CD14-positive monocyte (primary cell): ENCODE measurements around the gene CEP44. TPM values are rescaled to one million over a fixed set of nuclear protein-coding genes. Genes with fewer than 3 reads are reported as not detected.

Experiments
- DNase-seq, 3 donors: peaks; one replicate each; pipeline ENCODE4 v3.0.0-alpha.2; 2011 to 2022
- H2AFZ ChIP-seq: 2 replicates; pipeline ENCODE4 v1.6.0; 2012; ENCODE audit warnings: mild to moderate bottlenecking, low read depth, low read length, inconsistent platforms; ENCODE audit not compliant: insufficient read depth, poor library complexity, severe bottlenecking
- H3K27ac ChIP-seq, 2 donors: 1 replicate in 1 of 2; 2 replicates in 1 of 2; pipeline ENCODE4 v1.5.1; 2012 to 2013; ENCODE audit warnings: low read length in 2 of 2, control low read depth in 1 of 2, inconsistent platforms in 1 of 2, low read depth in 1 of 2, mild to moderate bottlenecking in 1 of 2
- H3K27me3 ChIP-seq, 2 donors: one replicate each; pipeline versions ENCODE4 v1.6.0 to v1.6.1; 2011 to 2013; ENCODE audit warnings: low read length in 2 of 2; ENCODE audit not compliant: control insufficient read depth in 2 of 2, insufficient read depth in 2 of 2
- H3K36me3 ChIP-seq, 2 donors: replicated peaks in 1 of 2; 1 replicate in 1 of 2; 2 replicates in 1 of 2; pipeline versions ENCODE4 v1.5.1 to v1.6.1; 2012 to 2013; ENCODE audit warnings: low read length in 2 of 2, control low read depth in 1 of 2, inconsistent platforms in 1 of 2, mild to moderate bottlenecking in 1 of 2; ENCODE audit not compliant: insufficient read depth in 2 of 2, control insufficient read depth in 1 of 2
- H3K4me1 ChIP-seq, 2 donors: 1 replicate in 1 of 2; 2 replicates in 1 of 2; pipeline versions ENCODE4 v1.5.1 to v1.6.1; 2012 to 2013; ENCODE audit warnings: low read length in 2 of 2, control low read depth in 1 of 2, inconsistent platforms in 1 of 2, mild to moderate bottlenecking in 1 of 2, moderate library complexity in 1 of 2; ENCODE audit not compliant: insufficient read depth in 2 of 2, control insufficient read depth in 1 of 2
- H3K4me2 ChIP-seq: replicated peaks from 2 replicates; pipeline ENCODE3; 2012; ENCODE audit warnings: low read length, moderate library complexity, mild to moderate bottlenecking; ENCODE audit not compliant: poor library complexity, severe bottlenecking; ENCODE audit errors: extremely low read depth
- H3K4me3 ChIP-seq, 3 experiments: fragments of 200-600 bp in 1 of 3; sonication (generic) in 1 of 3; replicated peaks in 1 of 3; 1 replicate in 2 of 3; 2 replicates in 1 of 3; pipeline ENCODE4 v1.5.1; 2011 to 2013; ENCODE audit warnings: low read length in 3 of 3, mild to moderate bottlenecking in 3 of 3, control low read depth in 2 of 3, low read depth in 2 of 3, inconsistent platforms in 1 of 3, moderate library complexity in 1 of 3
- H3K79me2 ChIP-seq: 2 replicates; pipeline ENCODE4 v1.6.0; 2012; ENCODE audit warnings: mild to moderate bottlenecking, control low read depth, inconsistent platforms, low read length, moderate library complexity; ENCODE audit not compliant: insufficient read depth
- H3K9ac ChIP-seq: 2 replicates; pipeline ENCODE4 v1.6.0; 2017; ENCODE audit warnings: low read length, mild to moderate bottlenecking; ENCODE audit not compliant: insufficient read depth, poor library complexity, severe bottlenecking
- H3K9me3 ChIP-seq, 2 donors: replicated peaks in 1 of 2; 1 replicate in 1 of 2; 2 replicates in 1 of 2; pipeline versions ENCODE4 v1.5.1 to v1.6.1; 2012 to 2013; ENCODE audit warnings: low read length in 2 of 2, control low read depth in 1 of 2; ENCODE audit not compliant: control insufficient read depth in 1 of 2, insufficient read depth in 1 of 2
- H4K20me1 ChIP-seq: 2 replicates; pipeline ENCODE4 v1.6.0; 2012; ENCODE audit warnings: mild to moderate bottlenecking, low read length, control low read depth, moderate library complexity; ENCODE audit not compliant: insufficient read depth
- H3K27ac Mint-ChIP-seq, 7 donors: one replicate each; pipeline ENCODE4 v1.8.0; 2020; ENCODE audit warnings: mild to moderate bottlenecking in 7 of 7, mixed read lengths in 7 of 7, moderate library complexity in 6 of 7, inconsistent platforms in 2 of 7
- H3K27me3 Mint-ChIP-seq, 3 donors: one replicate each; pipeline ENCODE4 v1.8.0; 2021 to 2022; ENCODE audit warnings: low read depth in 3 of 3, mild to moderate bottlenecking in 3 of 3, mixed read lengths in 3 of 3, moderate library complexity in 3 of 3, inconsistent platforms in 1 of 3
- H3K36me3 Mint-ChIP-seq, 2 donors: one replicate each; pipeline ENCODE4 v1.8.0; 2020; ENCODE audit warnings: mixed read lengths in 2 of 2, inconsistent platforms in 1 of 2, mild to moderate bottlenecking in 1 of 2
- H3K4me1 Mint-ChIP-seq: one replicate; pipeline ENCODE4 v1.8.0; 2020; ENCODE audit warnings: mild to moderate bottlenecking, mixed read lengths
- H3K4me3 Mint-ChIP-seq, 2 donors: one replicate each; pipeline ENCODE4 v1.8.0; 2020; ENCODE audit warnings: mild to moderate bottlenecking in 2 of 2, mixed read lengths in 2 of 2, moderate library complexity in 1 of 2
- H3K9me3 Mint-ChIP-seq, 7 donors: one replicate each; pipeline ENCODE4 v1.8.0; 2020 to 2022; ENCODE audit warnings: mixed read lengths in 7 of 7, mild to moderate bottlenecking in 6 of 7, moderate library complexity in 6 of 7, inconsistent platforms in 2 of 7
- WGBS: methylation state at CpG from one replicate; pipeline ENCODE4 v1.1.5; 2013; ENCODE audit warnings: missing lambda C conversion rate; ENCODE audit not compliant: insufficient coverage; 5-methylcytosine and 5-hydroxymethylcytosine counted together
- intact Hi-C, 2 donors: fragments of 100-400 bp; cut with micrococcal nuclease; formaldehyde crosslinking; loops; one replicate each; pipeline versions ENCODE4 v1.15.0 to v1.15.1; 2023
- polyA plus RNA-seq, 3 donors: library from polyadenylated mRNA; depleted of rRNA in 1 of 3; unstranded in 2 of 3; stranded (reverse) in 1 of 3; fragments of 300-500 nt in 2 of 3; fragments of >200 nt in 1 of 3; fragmentation: Illumina TruSeq in 2 of 3; gene quantifications; 1 replicate in 2 of 3; 2 replicates in 1 of 3; pipeline ENCODE4 v1.2.3, GENCODE V29; 2012 to 2021
- TF ChIP-seq, protein P1 (sequence below): fragments of 200-600 bp; IDR thresholded peaks from one replicate; pipeline ENCODE4 v1.8.0; 2022; ENCODE audit warnings: antibody characterized with exemption, mild to moderate bottlenecking

The CEP44 gene
- polyA plus RNA-seq, 3 donors = 1.9 to 3.3 (median 2.2) TPM

GRCh38 chr4:174278467-174278866 lies 5.2 kb upstream of the CEP44 start:
- intact Hi-C loops = no loop called here
- Histone ChIP-seq H3K4me2 (no peak overlapping the region), H3K79me2 (peaks cover 96% of the 10 kb centered on the region), H3K4me3 (no peak overlapping the region), H3K27ac (no peak overlapping the region), H3K36me3 (no peaks in the 10 kb centered on the region), H3K27me3 (no peaks in the 10 kb centered on the region), H3K9ac (no peak overlapping the region), H3K4me1 (peaks cover 6 to 19% of the 10 kb centered on the region in 2 donors), H4K20me1 (peaks cover 33% of the 10 kb centered on the region), H2AFZ (no peak overlapping the region), H3K9me3 (no peaks in the 10 kb centered on the region)
- no peak overlapping the region for H3K27ac Mint-ChIP-seq
- peaks cover 35% of the 10 kb centered on the region for H3K4me1 Mint-ChIP-seq
- H3K27me3 Mint-ChIP-seq = no peaks in the 10 kb centered on the region
- peaks cover 0 to 3% (median 0%) of the 10 kb centered on the region in 7 donors for H3K9me3 Mint-ChIP-seq
- H3K36me3 Mint-ChIP-seq = peaks cover 4 to 5% of the 10 kb centered on the region in 2 donors
- H3K4me3 Mint-ChIP-seq = no peak overlapping the region
- no peak for DNase-seq
- TF ChIP-seq, protein P1, sequence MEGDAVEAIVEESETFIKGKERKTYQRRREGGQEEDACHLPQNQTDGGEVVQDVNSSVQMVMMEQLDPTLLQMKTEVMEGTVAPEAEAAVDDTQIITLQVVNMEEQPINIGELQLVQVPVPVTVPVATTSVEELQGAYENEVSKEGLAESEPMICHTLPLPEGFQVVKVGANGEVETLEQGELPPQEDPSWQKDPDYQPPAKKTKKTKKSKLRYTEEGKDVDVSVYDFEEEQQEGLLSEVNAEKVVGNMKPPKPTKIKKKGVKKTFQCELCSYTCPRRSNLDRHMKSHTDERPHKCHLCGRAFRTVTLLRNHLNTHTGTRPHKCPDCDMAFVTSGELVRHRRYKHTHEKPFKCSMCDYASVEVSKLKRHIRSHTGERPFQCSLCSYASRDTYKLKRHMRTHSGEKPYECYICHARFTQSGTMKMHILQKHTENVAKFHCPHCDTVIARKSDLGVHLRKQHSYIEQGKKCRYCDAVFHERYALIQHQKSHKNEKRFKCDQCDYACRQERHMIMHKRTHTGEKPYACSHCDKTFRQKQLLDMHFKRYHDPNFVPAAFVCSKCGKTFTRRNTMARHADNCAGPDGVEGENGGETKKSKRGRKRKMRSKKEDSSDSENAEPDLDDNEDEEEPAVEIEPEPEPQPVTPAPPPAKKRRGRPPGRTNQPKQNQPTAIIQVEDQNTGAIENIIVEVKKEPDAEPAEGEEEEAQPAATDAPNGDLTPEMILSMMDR = no peak

DNA sequence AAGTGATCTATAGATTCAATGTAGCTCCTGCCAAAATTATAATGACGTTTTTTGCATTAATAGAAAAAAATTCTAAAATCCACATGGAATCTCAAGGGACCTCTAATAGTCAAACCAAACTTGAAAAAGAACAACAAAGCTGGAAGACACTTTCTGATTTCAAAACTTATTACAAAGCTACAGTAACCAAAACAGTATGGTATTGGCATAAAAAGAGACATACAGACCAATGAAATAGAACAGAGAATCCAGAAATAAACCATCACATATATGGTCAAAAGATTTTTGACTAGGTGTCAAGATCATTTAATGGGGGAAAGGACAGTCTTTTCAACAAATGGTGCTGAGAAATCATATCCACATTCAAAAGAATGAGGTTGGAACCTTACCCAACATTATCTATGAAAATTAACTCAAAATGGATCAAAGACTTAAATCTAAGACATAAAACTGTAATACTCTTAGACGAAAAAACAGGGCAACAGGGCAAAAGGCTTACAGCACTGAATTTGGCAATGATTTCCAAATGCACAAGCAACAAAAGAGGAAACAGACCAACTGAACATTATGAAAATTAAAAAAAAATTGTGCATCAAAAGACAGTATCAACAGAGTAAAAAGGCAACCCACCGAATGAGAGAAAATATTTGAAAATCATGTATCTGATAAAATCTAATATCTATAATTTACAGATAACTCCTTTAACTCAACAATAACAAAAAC lies 4.1 kb upstream of the CEP44 start:
- peaks cover 11 to 25% of the 10 kb centered on the region in 2 donors for H3K4me1 ChIP-seq
- H3K9me3 ChIP-seq = no peaks in the 10 kb centered on the region
- Mint-ChIP-seq H3K9me3 (peaks cover 0 to 3% (median 0%) of the 10 kb centered on the region in 7 donors), H3K36me3 (peaks cover 4 to 5% of the 10 kb centered on the region in 2 donors), H3K27ac (peak overlapping the region in 3 of 7 donors; percentile 20 to 55 (median 41)), H3K27me3 (no peaks in the 10 kb centered on the region), H3K4me3 (no peak overlapping the region), H3K4me1 (peaks cover 38% of the 10 kb centered on the region)
- H4K20me1 ChIP-seq = peaks cover 22% of the 10 kb centered on the region
- H3K4me2 ChIP-seq = no peak overlapping the region
- TF ChIP-seq, protein P1 = no peak
- no peak overlapping the region for H2AFZ ChIP-seq
- WGBS = no CpG with 5 or more reads among the region's 3 CpGs
- no peak overlapping the region for H3K27ac ChIP-seq
- H3K36me3 ChIP-seq = no peaks in the 10 kb centered on the region
- intact Hi-C loops = no loop called here
- H3K4me3 ChIP-seq = no peak overlapping the region
- H3K79me2 ChIP-seq = peaks cover 93% of the 10 kb centered on the region
- peak; percentile 16 to 28 (median 17) for DNase-seq
- no peaks in the 10 kb centered on the region for H3K27me3 ChIP-seq
- no peak overlapping the region for H3K9ac ChIP-seq
